ENCODE results near the gene NCK2.
"Not testable (repeated sequence)": the region's sequence is repeated elsewhere in the genome, so short reads cannot be mapped to it uniquely, and the experiment has no call there.

The NCK2 gene

DNA sequence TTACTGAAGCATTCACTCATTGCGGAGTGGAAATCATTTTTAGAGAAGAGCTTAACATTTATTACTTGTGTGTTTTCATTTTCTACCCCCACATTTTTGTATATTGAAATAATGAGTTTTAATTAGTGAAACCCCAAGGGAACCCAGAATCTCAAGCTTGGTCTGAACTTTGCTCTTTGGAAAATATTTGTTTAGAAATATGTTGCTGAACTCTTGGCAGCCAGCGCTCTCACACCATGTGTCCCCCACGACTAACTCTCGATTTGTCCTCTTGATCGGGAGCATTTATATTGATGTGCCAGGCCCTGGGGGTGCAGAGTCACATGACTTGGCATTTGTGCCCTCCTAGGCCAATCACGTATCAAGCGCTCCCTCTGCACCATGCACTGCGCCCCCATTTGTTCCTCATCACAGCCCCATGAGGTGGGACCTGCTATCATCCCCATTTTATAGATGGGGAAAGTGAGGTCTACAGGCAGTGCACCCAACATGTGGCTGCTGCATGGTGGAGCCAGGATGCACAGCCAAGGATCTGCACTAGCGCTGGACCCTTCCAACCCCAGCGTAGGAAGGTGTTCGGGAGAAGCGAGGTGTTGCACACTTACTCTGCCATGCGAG lies 149.7 kb downstream of the NCK2 start:
- no peak for DNase-seq (ENCODE audit: low read depth)

DNA sequence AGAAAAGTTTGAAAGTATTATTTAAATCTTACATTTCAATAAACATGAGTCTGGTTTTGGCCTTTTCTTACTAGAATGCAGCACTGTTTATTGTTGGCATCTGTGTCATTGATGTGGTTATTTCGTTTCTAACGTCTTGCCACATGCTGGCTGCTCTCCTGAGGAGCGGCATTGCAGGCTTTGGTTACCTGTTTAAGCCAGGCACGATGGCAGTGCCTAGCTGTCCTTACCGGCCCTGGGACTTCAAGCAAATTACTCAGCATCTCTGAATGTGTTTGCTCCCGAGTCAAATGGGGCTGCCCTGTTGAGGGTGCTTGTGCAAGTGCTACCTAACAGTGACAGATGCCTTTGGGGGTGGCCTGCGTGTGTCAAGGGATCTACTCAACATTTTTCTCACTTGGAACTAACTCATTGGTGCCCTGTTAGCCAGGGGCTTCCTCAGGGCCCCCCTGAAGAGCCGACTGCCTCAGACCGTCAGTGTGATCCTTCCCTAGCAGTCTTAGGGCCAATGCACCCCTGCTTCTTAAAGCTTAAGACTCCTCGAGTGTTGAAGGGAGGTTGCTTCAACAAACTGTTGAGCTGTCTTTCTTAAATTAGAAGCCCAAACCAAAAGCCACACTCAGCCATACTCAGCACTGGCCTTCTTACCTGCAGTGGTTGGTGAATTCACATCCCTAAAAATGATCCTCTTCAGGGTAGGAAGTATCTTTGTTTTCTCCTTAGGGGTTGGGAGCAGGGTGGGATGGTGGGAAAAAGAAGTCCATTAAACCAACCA lies 151.5 kb downstream of the NCK2 start:
- no peak for DNase-seq (ENCODE audit: low read depth)

DNA sequence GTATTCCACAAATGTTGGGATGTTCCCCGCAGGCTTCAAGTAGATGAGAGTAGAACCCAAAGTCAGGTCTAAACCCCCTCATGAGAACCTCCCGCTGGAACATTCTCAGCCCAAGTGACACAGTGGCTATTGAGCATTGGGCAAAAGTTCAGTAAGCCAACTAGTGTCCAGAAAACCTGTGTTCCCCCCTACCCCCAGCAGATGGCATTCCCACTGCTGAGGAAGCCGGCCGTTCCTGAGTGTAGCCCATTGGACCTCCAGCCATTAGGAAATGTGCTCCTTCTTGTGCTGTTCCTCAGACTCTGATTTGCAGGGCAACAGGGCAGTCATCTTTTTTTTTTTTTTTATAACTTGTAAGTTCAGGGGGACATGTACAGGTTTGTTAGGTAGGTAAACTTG lies 152.1 kb downstream of the NCK2 start:
- DNase-seq (ENCODE audit: low read depth) = no peak

DNA sequence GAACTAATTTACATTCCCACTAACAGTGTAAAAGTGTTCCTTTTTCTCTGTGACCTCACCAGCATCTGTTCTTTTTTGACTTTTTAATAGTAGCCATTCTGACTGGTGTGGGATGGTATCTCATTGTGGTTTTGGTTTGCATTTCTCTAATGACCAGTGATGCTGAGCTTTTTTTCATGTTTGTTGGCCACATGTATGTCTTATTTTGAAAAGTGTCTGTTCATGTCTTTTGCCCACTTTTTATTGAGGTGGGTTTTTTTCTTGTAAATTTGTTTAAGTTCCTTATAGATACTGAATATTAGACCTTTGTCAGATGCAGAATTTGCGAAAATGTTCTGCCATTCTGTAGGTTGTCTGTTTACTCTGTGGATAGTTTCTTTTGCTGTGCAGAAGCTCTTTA lies 153.0 kb downstream of the NCK2 start:
- not testable (repeated sequence) for DNase-seq (ENCODE audit: low read depth)

DNA sequence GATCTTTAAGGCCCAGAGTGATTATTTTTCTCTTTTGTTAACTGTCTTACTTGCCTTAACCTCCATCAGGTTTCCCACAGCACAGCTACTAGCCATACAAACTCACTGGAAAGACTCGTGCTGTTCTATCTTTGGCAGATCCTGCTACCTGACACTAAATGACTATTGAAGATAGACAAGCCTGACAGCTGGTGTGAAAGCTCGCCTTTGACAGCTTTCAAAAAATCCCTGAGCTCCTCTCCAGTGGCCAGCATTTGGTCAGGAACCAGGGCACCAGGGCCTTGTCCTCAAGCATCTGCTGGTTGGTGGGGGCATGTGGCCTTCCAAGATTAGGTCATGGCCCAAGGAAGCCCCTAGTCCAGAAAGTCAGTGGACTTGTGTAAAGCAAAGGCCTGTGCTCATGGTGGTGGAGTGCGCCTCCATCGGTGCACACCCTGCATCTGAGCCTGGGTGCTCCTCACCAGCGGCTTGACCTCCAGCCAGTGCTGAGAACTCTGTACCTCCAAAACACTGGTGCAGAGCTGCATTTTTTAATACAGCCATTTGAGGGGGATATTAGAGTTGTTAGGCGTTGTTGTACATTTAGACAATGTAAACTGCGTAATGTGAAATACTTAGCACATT lies 158.5 kb downstream of the NCK2 start:
- DNase-seq (ENCODE audit: low read depth) = no peak

DNA sequence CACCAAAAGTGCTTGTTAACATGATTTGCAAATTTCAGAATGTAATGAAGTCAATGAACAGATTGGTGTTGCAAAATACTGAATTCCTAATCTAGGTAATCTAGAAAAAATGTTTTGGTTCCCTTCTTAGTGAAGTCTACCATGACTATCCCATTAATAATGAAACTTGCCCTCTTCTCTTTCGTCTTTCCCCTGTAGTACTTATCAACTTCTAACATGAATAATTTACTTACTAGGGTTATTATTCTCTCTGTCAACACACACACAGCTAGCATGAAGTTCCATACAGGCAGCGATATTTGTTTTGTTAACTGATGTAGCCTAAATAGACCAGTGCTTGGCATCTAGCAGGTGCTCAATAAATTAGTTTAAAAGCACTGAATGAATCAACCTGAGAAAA lies 160.2 kb downstream of the NCK2 start:
- no peak for DNase-seq (ENCODE audit: low read depth)

DNA sequence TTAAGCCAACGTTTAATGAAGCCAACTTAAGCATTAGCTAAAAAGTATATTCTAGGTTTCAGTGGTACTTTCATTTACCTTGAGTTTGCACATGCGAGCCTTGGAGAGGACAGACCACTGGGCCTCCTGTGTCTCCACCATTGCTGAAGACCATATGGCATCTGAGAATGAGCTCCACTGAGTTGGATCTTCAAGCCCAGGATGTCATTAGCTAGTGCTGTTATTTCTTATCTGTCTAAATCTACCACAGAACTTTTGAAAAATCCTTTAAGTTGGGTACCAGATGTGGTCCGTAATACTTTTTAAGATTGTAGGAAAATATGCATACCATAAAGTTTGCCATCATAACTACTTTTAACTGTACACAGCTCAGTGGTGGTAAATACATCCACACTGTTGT lies 161.8 kb downstream of the NCK2 start:
- no peak for DNase-seq (ENCODE audit: low read depth)

DNA sequence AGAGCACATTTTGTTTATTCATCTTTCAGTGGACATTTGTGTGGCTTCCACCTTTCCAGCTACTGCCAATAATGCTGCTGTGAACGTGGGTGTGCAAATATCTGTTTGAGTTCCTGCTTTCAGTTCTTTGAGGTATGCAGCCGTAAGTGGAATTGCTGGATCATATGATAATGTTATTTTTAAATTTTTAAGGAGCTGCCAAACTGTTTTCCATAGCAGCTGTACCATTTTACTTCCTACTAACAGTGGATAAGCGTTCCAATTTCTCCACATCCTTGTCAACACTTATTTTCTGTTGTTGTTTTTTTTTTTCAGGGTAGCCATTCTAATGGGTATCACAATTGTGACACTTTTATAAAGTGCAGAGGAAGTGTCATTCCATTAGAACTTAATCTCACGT lies 162.5 kb downstream of the NCK2 start:
- no peak for DNase-seq (ENCODE audit: low read depth)

DNA sequence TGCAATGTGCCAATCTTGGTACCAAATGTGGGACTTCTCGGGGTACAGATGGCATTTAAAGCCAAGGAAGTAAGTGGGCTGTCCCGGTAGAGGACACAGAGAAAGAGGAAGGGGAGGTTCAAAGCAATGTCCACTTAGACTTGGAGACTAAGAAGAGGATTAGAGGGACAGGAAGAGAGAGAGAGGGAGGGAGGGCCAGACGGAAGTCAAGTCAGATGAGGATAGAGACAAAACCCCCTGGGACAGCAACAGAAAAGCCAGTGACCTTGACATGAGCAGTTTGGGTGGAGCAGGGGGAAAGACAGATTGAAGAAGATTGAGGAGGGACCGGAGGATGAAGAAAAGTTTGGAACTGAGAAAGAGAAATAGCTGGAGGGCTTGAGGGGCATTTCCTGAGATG lies 164.5 kb downstream of the NCK2 start:
- no peak for DNase-seq (ENCODE audit: low read depth)

DNA sequence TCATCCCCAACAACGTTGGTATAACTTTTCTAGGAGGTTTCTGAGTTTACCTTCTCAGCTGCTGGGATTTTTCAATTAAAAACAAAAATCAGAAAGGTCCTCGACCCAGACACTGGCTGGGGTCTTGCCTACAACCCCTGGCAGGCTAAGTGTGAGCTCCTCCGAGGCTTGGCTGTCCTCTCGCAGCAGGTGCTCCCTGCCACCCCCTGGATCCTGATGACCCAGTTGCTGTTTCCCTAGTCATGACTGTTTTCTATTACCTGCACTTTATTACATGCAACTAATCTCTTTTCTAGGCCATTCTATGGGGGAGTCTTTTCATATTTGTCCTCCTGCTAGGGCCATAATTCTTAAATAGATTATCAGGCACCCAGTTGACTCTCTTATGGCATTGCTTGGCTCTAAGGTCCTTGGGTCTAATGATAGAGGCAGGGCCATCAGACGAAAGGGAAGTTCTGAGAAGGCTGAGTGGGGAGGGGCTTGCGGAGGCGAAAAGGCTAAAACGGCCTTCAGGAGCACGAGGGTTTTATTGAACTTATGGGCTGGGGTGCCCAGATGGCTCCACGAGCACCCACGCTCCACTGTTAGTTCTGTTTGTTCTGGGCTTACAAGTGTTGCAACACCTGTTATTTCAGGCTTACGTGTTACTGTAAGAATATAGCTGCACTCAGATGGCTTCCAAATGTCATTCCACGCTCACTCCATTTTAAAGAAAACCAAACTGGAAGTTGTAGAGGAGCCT lies 166.0 kb downstream of the NCK2 start:
- no peak for DNase-seq (ENCODE audit: low read depth)

DNA sequence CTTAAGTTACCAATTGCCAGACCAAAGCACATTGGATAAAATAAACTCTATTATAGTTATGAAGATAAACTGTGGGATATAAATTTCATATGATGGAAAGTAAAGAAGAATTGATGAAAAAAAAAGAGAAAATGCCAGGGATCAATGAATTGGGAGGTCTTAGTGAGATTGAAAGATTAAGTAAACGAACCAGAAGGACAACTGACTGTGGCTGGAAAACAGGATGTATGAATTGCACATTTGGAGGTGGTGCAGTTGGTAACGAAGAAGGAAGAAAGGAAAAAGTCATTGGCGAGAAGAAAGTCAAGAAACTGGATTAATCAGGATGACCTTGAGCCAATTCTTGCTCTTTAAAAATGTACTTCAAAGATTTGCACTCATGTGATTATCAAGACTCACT lies 166.7 kb downstream of the NCK2 start:
- no peak for DNase-seq (ENCODE audit: low read depth)

DNA sequence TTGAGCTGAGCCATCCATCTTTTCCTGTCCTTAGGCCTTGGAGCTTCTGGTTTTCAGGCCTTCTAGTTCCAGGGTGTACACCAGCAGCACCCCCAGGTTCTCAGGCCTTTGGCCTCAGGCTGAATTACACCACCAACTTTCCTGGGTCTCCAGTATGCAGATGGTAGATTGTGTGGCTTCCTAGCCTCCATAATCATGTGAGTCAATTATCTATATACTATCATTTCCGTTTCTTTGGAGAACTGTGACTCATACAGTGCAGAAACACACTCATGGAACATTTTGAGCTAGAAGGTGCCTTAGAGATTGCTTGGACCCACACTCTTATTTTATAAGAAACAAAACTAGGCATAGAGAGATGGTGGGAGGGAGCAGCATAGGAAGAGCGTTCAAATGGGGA lies 167.4 kb downstream of the NCK2 start:
- no peak for DNase-seq (ENCODE audit: low read depth)

DNA sequence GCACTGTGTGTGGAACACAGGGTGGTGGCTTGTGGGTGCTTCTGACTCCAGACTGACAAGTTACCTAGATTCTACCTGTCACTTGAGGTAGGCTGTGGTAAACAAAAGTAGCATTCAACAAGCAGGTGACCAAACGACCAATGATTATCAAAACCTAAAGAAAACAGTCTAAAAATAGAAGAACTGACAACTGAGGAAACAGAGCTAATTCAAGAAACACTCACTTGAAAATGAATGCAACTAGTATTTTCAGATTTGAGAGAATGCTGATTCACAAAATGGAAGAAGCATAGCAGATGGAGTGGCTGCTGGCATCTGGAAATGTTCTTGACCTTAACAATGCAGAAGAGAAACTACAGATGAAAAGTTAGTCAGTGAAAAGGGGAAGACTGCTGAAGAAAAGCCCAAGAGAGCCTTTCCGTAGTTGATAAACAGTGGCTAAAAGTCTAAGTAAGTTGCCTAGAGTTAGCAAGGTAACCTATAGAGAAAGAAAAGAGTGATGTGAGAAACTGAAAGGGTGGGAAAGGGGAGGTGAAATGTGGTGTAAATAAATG lies 170.4 kb downstream of the NCK2 start:
- DNase-seq (ENCODE audit: low read depth) = no peak

DNA sequence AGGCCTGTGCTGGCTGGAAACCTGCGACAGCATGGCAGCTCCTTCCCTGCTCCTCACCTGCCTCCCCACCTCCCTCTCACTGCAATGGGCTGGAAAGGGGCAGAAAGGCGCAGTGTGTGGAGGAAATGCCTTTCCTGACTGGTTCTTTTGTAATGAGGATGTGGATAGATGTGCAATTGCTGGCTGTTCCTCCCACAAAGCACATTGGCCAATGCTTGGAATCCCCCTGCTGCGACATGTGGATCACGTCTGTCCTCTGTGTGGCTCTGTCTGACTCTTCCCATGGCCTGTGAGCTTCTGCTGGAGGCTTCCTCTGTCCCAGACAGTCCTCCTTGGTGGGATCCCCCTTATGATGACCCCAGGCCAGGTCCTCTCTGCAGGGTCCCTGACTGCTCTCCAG lies 172.5 kb downstream of the NCK2 start:
- no peak for DNase-seq (ENCODE audit: low read depth)

DNA sequence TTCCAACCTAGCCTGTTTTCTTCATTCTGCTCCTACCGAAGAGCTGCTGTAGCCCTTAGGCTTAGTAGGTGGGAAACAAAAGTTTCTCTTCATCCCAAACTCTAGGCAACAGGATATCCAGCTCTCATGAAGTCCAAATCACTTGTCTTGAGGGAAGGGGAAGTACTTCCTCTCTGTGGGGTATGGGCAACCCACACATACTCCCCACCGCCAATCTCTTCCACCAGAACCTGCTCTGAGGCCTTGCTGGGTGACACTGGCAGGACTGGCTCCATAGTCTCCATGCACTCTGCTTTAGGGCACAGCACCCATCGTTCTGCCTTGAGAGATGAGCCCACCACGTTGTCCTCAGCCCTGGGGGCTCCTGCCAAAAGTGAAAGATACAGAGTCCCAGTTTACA lies 173.0 kb downstream of the NCK2 start:
- DNase-seq (ENCODE audit: low read depth) = no peak

DNA sequence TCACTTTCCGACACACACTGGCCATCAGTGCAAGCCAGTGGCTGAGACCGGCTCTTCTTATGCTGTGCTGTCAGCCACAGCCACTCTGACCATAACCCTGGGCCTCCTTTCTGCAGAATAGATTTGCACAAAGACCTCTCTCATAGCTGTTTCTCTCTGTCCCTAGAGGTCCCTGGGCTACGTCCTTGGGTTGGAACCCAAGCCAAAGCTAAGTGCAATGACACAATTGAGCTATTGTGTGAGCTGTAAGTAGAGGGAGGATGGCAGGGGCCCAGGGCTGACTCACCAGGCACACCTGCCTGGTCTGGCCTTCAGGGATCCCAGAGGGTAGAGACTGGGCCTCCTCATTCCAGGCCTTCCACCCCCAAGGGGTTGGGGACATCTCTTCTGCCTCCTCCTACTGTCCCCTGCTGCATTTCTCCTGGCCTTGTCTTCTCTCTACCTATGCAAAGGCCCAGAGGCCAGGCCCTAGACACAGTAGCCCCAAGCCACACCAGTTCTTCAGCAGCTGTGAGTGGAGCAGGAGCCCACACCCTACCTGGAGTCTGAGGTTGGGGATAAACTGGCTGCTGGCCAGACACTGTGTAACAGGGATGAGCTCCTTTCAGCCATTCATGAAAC lies 174.6 kb downstream of the NCK2 start:
- no peak for DNase-seq (ENCODE audit: low read depth)

DNA sequence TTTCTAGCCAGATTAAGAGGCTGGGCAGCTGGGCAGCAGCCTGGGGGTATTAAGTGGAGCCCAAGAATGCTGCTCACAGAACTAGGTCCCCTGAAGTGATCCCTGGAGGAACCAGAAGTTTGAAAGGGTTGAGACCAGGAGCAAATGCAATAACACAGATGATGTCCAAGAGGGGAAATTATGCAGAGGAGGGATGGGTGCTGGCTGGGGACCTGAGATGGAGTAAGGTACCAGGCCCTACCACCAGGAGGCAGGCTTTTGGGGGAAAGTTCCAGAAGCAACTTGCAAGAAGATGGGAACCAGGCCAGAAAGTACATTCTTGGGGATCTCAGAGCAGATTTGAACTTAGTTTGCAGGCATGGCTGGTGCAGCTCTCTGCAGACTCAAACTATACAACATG lies 175.1 kb downstream of the NCK2 start:
- peak; percentile 27 for DNase-seq (ENCODE audit: low read depth)

DNA sequence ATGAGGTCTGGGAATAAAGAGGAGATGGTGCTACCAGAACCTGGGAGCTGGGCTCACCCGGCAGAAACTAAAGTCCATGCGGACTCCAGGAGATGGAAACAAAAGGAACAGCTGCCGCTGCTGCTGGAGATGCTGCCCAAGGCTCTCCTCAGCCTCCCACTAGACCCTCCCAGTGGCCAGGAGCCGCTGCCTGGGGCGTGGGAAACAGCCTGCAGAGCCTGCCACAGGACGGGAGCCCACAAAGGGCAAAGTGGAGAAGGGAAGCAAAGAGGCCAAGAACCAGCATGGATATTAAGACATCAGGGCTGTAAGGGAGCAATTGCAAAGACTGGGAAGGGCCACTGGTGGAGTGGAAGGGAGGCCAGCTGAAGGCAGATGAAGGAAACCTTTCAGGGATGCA lies 179.6 kb downstream of the NCK2 start:
- no peak for DNase-seq (ENCODE audit: low read depth)

DNA sequence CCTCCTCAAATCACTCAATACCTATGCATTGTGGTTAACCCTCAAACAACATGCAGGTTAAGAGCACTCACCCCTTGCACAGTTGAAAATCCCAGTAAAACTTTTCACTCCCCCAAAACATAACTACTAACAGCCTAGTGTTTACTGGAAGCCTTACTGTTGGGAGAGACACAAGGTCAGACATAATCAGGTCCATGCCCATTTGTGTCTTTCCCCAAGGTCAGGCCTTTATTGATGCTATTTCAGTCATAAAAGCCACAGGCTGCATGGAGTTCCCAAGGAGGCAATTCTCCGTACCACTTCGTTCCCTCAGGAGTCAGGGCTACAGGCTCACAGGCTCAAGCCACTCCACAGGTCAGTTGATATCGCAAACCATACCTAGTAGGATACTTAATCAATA lies 180.2 kb downstream of the NCK2 start:
- DNase-seq (ENCODE audit: low read depth) = no peak

DNA sequence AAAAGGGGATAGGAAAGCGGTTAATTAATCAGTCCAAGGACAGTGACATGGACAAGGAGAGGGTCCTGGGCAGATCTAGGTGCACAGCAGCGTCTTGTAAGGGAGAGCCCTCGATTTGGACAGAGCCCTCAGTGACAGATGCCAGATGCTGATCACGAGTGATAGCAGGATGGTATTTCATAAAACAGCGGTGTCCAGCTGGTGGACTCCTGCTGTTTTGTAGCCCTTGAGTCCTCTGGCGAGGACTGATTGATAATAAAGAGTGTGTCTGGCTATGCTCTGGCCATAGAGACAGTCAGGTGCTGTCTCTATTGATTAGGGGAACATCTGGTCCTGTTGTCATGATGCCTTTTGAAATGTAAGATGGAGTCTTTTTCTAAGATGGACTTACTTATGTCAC lies 180.7 kb downstream of the NCK2 start:
- no peak for DNase-seq (ENCODE audit: low read depth)

DNA sequence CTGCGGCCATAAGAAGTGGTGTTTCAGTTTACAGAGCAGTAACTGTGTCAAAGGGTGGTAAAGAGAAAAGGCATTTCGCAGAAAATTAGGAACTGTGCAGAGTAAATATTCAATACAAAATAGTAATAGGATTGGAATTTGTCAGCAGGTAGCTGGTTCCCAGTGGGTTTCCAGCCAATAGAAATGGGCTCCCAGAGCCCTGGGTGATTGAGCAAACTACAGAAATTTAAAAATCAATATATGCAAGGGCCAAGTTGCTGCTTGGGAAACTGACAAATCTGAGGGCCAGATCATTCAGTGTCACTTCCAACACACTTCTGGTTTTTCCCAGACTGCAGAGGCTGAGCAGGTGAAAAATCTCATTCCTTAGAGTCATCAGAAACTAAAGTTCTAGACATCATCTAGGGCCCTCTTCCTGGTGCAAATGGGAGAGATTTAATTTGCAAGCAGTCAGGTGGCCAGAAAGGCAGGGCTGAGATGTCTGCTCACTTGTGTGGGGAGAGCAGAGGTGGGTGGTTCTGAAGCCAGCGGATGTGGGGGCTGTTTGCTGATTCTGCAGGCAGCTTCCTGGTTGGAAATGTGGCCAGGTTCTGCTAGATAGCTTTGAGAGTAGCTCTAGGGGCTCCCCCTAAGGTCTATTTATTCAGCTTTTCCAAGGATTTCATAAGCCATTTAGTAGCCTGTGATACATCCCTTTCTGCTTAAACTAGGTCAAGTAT lies 182.4 kb downstream of the NCK2 start:
- peak; percentile 52 for DNase-seq (ENCODE audit: low read depth)

Data from activated T-helper 1 cell treated with Interleukin-2 at 50 U/mL for 16 hours (primary cell).